ENCODE measurements around the gene HOXA1. TPM values are rescaled to one million over a fixed set of nuclear protein-coding genes. Genes with fewer than 3 reads are reported as not detected.

Gene HOXA1
- total RNA-seq, 1 experiment from 2014 or later: 5.6 TPM

Small RNA genes within 50 kb of the gene (small RNA-seq; reads per million reads assigned to genes)
- gene RF01977: 0 reads per million in 2 experiments

Other genes with a start within 250 kb of the HOXA1 start
- 37.1 and 41.8 TPM in 2 replicates for gene SKAP2, start 231.4 kb downstream of the HOXA1 start, total RNA-seq (2014; rRNA removed; shearing (Covaris generic))
- 0.21 and 0.67 TPM in 2 replicates for gene HOXA2, start 6.7 kb upstream of the HOXA1 start, total RNA-seq (2014; rRNA removed; shearing (Covaris generic))
- gene HOXA4, start 34.8 kb upstream of the HOXA1 start, total RNA-seq (2014; rRNA removed; shearing (Covaris generic)): 0.50 and 0.83 TPM in 2 replicates
- gene HOXA5, start 47.7 kb upstream of the HOXA1 start, total RNA-seq (2014; rRNA removed; shearing (Covaris generic)): 6.5 and 10.3 TPM in 2 replicates
- 1.5 and 1.9 TPM in 2 replicates for gene HOXA6, start 51.8 kb upstream of the HOXA1 start, total RNA-seq (2014; rRNA removed; shearing (Covaris generic))
- 0.56 and 3.5 TPM in 2 replicates for gene HOXA3, start 56.6 kb upstream of the HOXA1 start, total RNA-seq (2014; rRNA removed; shearing (Covaris generic))
- gene HOXA7, start 60.7 kb upstream of the HOXA1 start, total RNA-seq (2014; rRNA removed; shearing (Covaris generic)): 0.45 TPM in 1 of 2 replicates, not detected in the other
- gene HOXA9, start 69.5 kb upstream of the HOXA1 start, total RNA-seq (2014; rRNA removed; shearing (Covaris generic)): not detected in 2 replicates
- gene HOXA10, start 78.3 kb upstream of the HOXA1 start, total RNA-seq (2014; rRNA removed; shearing (Covaris generic)): not detected in 2 replicates
- gene HOXA11, start 89.2 kb upstream of the HOXA1 start, total RNA-seq (2014; rRNA removed; shearing (Covaris generic)): 0.08 and 0.16 TPM in 2 replicates
- 1.5 and 2.0 TPM in 2 replicates for gene HOXA13, start 104.1 kb upstream of the HOXA1 start, total RNA-seq (2014; rRNA removed; shearing (Covaris generic))
- gene EVX1, start 146.8 kb upstream of the HOXA1 start, total RNA-seq (2014; rRNA removed; shearing (Covaris generic)): not detected in 2 replicates

Measured in SK-MEL-5 (cell line).